ENCODE data around the gene NTS. TPM values are rescaled to one million over a fixed set of nuclear protein-coding genes. Genes with fewer than 3 reads are reported as not detected.

Gene NTS
- total RNA-seq, 1 donor from 2014 or later = not detected

DNA sequence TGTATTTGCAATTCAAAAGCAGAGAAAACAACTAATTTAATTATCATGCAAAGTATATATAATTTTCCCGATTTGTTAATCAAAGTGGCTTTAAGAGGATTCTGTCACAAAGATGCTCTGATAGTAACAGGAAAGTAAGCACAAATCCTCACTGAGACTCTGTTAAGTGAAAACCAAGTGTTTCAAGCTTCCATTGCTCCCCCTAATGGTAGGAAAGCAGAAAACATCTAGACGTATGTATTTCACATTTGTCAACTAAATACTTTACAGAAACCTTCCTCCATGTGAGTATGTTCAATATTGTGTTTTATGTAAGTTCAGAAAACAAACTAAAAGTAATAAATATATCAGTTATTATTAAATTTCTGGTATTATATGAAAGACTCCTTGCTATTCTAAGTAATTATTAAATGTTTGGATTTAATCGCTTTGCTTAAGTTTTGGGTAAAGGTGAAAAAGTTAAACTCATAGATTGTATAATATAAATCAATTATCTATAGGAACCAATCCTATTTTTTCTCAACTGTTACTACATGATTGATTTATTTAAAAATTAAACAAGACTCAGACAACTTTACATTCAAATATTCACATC is 1.5 kb upstream of the NTS start:
- no peak for DNase-seq (ENCODE audit: low spot score in 2 of 2, unreplicated experiment in 2 of 2)
- Mint-ChIP-seq H3K27me3 (ENCODE audit: low read depth) (peaks cover 1% of the 10 kb centered on the region), H3K27ac (no peak overlapping the region), H3K4me1 (peaks cover 6% of the 10 kb centered on the region), H3K4me3 (no peak overlapping the region), H3K36me3 (no peaks in the 10 kb centered on the region), H3K9me3 (no peaks in the 10 kb centered on the region)
- TF ChIP-seq, protein P1, sequence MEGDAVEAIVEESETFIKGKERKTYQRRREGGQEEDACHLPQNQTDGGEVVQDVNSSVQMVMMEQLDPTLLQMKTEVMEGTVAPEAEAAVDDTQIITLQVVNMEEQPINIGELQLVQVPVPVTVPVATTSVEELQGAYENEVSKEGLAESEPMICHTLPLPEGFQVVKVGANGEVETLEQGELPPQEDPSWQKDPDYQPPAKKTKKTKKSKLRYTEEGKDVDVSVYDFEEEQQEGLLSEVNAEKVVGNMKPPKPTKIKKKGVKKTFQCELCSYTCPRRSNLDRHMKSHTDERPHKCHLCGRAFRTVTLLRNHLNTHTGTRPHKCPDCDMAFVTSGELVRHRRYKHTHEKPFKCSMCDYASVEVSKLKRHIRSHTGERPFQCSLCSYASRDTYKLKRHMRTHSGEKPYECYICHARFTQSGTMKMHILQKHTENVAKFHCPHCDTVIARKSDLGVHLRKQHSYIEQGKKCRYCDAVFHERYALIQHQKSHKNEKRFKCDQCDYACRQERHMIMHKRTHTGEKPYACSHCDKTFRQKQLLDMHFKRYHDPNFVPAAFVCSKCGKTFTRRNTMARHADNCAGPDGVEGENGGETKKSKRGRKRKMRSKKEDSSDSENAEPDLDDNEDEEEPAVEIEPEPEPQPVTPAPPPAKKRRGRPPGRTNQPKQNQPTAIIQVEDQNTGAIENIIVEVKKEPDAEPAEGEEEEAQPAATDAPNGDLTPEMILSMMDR (IDR thresholded peaks at IDR 0.05; ENCODE audit: unreplicated experiment) = peak; percentile 80

DNA sequence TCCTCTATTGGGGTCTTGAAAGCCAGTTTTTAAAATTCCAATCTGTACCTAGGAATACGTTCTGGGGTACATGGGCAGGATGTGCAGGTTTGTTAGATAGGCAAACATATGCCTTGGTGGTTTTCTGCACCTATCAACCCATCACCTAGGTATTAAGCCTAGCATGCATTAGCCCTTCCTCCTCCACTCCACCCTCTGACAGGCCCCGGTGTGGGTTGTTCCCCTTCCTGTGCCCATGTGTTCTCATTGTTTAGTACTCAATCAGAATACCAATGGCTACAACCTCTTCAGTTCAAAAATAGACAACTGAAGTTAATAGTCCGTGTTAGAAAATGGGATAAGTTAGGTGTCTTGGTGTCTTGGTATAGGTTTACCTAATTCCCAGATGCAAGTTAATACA is 3.4 kb downstream of the NTS start:
- no peak overlapping the region for H3K27ac Mint-ChIP-seq
- no peaks in the 10 kb centered on the region for H3K36me3 Mint-ChIP-seq
- no peak for DNase-seq (ENCODE audit: low spot score in 2 of 2, unreplicated experiment in 2 of 2)
- H3K4me3 Mint-ChIP-seq = no peak overlapping the region
- H3K27me3 Mint-ChIP-seq (ENCODE audit: low read depth) = no peaks in the 10 kb centered on the region
- peaks cover 6% of the 10 kb centered on the region for H3K4me1 Mint-ChIP-seq
- TF ChIP-seq, protein P1 (IDR thresholded peaks at IDR 0.05; ENCODE audit: unreplicated experiment) = no peak
- H3K9me3 Mint-ChIP-seq = no peaks in the 10 kb centered on the region

DNA sequence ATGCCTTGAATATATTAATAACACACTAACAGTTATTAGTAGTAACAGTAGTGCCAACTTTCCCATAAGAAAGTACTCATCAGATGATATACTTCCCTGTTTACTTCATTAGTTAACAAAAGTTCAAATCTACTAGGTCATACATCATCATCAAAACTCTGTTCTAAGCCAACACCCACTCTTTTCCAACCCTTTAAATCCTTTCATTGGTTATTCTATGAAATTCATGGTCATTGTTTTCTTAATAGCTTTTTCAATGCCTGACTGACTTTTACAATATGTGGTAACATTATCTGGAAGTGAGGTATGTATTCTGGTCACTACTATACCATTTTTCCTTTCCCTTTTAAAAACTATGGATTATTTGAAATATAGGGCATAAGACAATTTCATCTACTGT is 9.7 kb downstream of the NTS start:
- Mint-ChIP-seq H3K27me3 (ENCODE audit: low read depth) (no peaks in the 10 kb centered on the region), H3K27ac (no peak overlapping the region), H3K36me3 (no peaks in the 10 kb centered on the region), H3K4me1 (no peaks in the 10 kb centered on the region), H3K4me3 (no peak overlapping the region), H3K9me3 (no peaks in the 10 kb centered on the region)
- TF ChIP-seq, protein P1 (IDR thresholded peaks at IDR 0.05; ENCODE audit: unreplicated experiment) = no peak
- no peak for DNase-seq (ENCODE audit: low spot score in 2 of 2, unreplicated experiment in 2 of 2)

DNA sequence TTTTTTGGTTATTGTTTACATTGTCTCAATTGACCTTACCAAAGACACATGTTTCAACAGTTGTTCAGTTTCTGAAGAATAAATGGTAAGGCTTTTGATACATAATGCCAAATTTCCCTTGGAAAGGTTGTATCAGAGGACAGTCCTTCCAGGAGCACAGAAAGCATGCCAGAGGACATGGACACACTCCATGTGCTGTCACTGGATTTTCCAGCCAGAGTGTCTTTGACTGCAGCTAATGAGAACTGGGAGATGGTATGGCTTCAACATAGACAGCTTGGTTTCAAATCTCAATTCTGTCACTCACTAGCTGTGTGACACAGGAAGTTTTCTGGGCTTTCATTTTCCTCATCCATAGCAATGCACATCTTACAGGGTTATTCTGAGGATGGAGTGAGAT is 20.6 kb downstream of the NTS start:
- no peaks in the 10 kb centered on the region for H3K36me3 Mint-ChIP-seq
- TF ChIP-seq, protein P1 (IDR thresholded peaks at IDR 0.05; ENCODE audit: unreplicated experiment) = no peak
- H3K4me1 Mint-ChIP-seq = peaks cover 9% of the 10 kb centered on the region
- peaks cover 4% of the 10 kb centered on the region for H3K9me3 Mint-ChIP-seq
- H3K27me3 Mint-ChIP-seq (ENCODE audit: low read depth) = no peaks in the 10 kb centered on the region
- H3K27ac Mint-ChIP-seq = no peak overlapping the region
- no peak for DNase-seq (ENCODE audit: low spot score in 2 of 2, unreplicated experiment in 2 of 2)
- no peak overlapping the region for H3K4me3 Mint-ChIP-seq

DNA sequence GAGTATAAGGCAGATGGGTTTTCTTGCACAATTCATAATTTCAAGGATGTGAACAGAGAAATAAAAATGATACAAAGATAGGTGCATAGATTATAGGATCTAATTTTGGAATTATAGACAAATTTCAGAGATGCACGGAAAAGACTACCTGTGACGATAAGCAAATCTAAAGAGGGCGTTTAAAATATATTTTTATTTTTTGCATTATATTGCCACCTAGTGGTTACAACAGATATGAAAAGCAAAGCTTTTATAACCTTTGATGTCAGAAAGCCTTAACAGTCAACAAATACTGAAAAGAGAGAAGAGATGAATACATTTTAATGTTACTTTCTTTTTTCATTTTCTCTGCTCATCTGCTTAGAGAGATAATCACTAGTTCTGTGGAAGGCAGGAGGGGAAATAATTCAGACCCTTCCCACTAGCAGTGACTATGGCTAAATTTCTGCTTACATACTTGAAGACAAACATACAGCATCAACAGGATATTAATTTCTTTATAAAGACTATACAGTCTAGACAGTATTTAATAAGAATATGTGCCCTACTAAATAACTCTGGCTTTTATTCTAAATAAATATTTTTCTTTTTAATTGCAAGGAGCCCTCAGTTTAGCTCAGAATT is 46.3 kb downstream of the NTS start:
- Mint-ChIP-seq H3K4me3 (no peak overlapping the region), H3K36me3 (no peaks in the 10 kb centered on the region), H3K27ac (no peak overlapping the region), H3K27me3 (ENCODE audit: low read depth) (no peaks in the 10 kb centered on the region), H3K9me3 (no peaks in the 10 kb centered on the region), H3K4me1 (no peaks in the 10 kb centered on the region)
- DNase-seq (ENCODE audit: low spot score in 2 of 2, unreplicated experiment in 2 of 2) = no peak
- TF ChIP-seq, protein P1 (IDR thresholded peaks at IDR 0.05; ENCODE audit: unreplicated experiment) = peak; percentile 95

All from mesothelial cell of epicardium (in vitro differentiated cells).